GM19240 (cell line): ENCODE results near the gene LRP1B.
"Not testable (repeated sequence)": the region's sequence is repeated elsewhere in the genome, so short reads cannot be mapped to it uniquely, and the experiment has no call there.

Experiments used
- DNase-seq: peaks from one replicate; pipeline ENCODE4 v3.0.0; 2011; ENCODE audit warnings: low spot score; ENCODE audit not compliant: insufficient read length

Gene LRP1B

GRCh38 chr2:140363131-140363530, 1767.7 kb downstream of the LRP1B start:
- no peak for DNase-seq

DNA sequence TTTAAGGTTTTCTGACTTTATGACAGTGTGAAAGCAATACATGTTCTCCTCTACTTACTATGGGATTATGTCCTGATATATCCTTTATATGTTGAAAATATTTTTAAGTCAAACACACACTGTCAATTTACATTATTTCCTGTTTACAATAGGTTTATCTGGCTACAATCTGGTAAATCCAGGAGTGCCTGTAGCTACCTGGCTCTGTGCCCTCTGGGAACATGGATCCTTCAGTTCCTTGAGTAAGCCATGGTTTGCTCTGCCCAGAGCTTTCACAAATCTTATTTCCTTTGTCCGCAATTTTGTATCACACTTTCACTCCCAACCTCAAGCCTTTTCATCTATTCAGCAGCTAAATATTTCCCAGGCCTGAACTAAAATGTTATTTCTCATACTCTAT, 1768.5 kb downstream of the LRP1B start:
- DNase-seq, result no peak

- no peak for DNase-seq
Measured at GRCh38 chr2:140359056-140359771, 1771.6 kb downstream of the LRP1B start.

DNA sequence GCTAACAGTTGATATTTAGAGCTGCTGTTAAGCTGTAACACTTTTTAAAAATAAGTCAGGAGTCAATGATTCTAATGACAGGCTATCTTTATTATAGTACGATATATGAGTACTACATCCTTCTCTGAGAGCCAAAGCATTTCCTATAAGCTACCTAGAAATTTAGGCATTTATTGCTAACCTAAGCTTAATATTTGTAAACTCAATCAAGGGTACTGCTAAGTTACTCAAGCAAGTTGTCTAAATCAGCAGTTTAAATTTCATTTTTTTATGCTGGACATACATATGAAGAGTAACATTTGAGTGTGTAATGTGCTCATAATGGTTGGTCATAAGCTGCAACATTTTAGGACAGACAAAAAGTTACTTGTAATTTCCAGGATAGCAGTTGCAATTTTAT, 1774.1 kb downstream of the LRP1B start:
- DNase-seq, result no peak

DNA sequence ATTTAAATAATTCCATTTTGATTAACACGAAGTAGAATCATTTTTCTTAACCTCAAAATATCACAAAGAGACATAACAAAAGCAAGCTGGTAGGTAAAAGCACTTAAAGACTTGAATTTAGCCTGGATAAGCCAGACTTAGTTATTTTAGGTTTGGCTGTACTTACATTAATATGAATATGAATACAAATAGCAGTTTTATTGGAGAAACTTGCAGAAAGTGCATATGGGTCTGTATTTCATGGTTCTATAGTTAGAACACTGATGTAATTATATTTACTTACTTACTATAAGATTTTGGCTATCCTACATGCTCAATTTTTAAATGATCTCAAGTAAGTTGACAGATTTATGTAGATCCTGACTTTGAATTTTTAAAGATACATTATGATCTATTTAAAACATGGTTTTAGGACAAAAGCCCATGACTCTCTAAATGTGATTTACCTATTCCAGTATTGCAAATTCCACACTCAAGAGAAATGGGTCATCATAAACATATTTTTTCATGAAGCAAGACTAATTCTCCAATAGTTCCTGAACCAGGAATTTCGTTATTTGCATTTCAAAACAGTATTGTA, 1775.2 kb downstream of the LRP1B start:
- DNase-seq, result no peak

DNA sequence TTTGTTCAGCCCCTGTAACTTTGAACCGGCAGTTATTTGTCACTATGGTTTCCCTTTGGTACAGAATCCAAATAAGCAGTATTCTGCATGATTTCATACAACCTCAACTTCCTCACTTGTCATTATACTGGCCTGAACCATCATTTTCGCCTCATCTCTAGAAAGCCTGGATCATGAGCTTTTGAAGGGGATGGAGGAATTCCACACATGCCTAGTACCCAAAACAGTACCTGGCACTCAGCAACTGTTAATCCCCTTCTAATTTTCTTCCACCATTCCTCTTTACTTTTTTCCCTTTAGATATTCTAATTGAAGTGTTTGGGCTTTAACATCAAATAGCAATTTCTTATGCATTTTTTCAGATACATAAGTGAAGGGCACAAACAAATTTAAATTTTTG, 1776.3 kb downstream of the LRP1B start:
- DNase-seq, result no peak

DNA sequence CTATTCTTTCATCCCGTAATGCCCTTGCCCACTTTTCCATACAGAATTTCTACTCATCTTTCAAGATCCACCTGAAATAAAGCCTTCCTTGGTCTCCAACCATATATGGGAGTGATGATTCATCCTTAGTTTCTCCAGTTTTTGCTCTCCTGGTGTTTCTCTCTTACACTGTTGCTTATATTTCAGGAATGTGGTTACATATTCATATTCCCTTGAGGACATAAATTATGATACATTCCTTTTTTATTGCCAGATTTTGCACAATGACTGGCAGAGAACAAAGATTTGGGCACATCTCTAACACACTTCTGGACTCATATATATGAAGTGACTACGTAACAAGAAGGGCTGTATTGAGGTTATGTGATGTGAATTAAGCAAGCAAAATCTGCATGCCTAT, 1777.3 kb downstream of the LRP1B start:
- DNase-seq, result no peak

GRCh38 chr2:140351692-140352091, 1779.1 kb downstream of the LRP1B start:
- DNase-seq, result no peak

GRCh38 chr2:140349695-140350094, 1781.1 kb downstream of the LRP1B start:
- DNase-seq, result no peak

DNA sequence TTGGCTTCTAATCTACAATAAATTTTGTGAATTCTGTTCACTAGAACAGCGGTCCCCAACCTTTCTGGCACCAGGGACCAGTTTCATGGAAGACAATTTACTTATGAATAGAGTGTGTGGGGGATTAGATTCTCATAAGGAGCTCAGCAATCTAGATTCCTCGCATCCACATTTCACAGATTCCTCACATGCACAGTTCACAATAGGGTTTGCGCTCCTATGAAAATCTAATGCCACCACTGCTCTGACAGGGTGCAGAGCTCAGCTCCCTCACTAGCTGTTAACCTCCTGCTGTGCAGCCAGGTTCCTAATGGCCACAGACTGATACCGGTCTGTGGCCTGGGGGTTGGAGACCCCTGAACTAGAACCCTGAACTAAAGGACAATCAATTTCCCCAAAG, 1782.0 kb downstream of the LRP1B start:
- no peak for DNase-seq

- no peak for DNase-seq
Measured at GRCh38 chr2:140344838-140345237, 1786.0 kb downstream of the LRP1B start.

GRCh38 chr2:140344266-140344665, 1786.5 kb downstream of the LRP1B start:
- DNase-seq, result not testable (repeated sequence)

- DNase-seq, result no peak
Measured at GRCh38 chr2:140338795-140339194, 1792.0 kb downstream of the LRP1B start.

DNA sequence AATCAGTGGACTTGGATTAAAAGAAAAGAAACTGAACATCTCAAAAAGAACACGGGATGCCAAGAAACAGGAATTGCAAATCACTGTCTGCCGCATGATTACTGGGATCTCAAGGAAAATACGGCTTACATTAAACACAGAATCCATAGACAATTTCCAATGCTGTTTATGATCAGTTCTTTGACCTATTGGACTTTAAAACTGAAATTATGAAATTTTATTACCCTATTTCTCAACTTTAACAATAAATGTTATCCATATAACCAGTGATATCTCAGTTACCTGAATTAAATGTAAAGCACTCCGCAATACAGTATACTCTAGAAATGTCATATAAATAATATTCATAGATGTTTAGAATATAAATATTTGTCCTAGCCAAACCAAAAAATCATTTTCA, 1793.8 kb downstream of the LRP1B start:
- no peak for DNase-seq

GRCh38 chr2:140316345-140316744, 1814.5 kb downstream of the LRP1B start:
- no peak for DNase-seq

DNA sequence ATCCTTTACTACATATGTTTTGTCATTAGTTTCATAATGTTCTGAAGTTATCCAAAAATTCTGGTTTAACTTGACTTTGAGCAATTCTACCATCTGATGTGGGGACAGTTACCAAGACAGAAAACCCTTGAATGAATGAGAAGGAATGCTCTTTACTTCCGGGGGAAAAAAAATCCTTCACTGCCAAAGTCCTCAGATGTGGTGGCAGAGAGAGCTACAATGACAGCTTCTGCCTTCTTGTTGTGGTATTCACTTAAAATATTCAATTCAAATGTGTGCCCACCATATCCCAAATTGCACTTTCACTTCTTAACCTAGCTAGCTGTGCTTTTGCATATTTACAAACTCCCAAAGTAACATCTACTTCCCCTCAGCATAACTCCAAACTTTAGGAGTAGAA, 1818.9 kb downstream of the LRP1B start:
- DNase-seq, result no peak

- no peak for DNase-seq
Measured at GRCh38 chr2:140308706-140309105, 1822.1 kb downstream of the LRP1B start.

- no peak for DNase-seq
Measured at GRCh38 chr2:140307532-140307931, 1823.3 kb downstream of the LRP1B start.

- no peak for DNase-seq
Measured at GRCh38 chr2:140295767-140296166, 1835.0 kb downstream of the LRP1B start.

GRCh38 chr2:140288726-140289125, 1842.1 kb downstream of the LRP1B start:
- DNase-seq, result no peak

GRCh38 chr2:140288213-140288612, 1842.6 kb downstream of the LRP1B start:
- no peak for DNase-seq

DNA sequence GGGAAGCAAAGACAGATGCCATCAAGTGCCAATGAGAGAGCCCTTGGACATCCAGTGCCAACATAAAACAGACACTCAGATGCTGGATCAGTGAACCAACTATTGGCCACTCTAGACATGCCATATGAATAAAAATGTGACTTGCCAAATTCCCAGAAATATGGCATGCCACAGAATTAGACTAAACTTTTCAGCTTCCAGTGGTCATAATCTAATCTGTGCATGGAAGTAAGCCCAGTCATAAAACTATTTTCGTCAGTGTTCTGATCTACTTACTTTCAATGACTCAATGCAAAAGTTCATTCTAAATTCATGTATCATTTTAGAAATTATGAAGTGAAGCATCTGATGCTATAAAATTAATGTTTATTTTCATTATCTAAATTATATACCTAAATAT, 1844.4 kb downstream of the LRP1B start:
- no peak for DNase-seq

DNA sequence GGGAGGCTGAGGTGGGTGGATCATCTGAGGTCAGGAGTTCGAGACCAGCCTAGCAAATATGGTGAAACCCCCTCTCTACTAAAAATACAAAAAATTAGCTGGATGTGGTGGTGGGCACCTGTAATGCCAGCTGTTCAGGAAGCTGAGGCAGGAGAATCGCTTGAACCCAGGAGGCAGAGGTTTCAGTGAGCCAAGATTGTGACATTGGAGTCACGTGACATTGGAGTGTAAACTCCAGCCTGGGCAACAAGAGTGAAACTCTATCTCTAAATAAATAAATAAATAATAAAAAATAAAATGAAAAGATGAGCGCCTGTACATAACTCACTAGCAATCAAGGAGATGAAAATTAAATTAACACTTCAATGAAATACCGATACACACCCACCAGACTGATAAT, 1853.5 kb downstream of the LRP1B start:
- DNase-seq, result not testable (repeated sequence)
